KMS-11 (cell line): Measurements from ENCODE around the gene HOXA3.

Experiments
- H2AFZ ChIP-seq: fragments of 200-600 bp; sonication (generic); 2 replicates; pipeline ENCODE4 v1.6.1; 2016; ENCODE audit warnings: antibody characterized with exemption, mixed run types, low read depth
- H3K27ac ChIP-seq: fragments of 200-600 bp; sonication (generic); 2 replicates; pipeline ENCODE4 v1.6.1; 2016; ENCODE audit warnings: mild to moderate bottlenecking, mixed run types
- H3K27me3 ChIP-seq: fragments of 200-600 bp; sonication (generic); 2 replicates; pipeline ENCODE4 v1.6.1; 2017; ENCODE audit warnings: mild to moderate bottlenecking, low read depth, mixed run types, moderate library complexity; ENCODE audit not compliant: insufficient read depth
- H3K36me3 ChIP-seq: fragments of 200-600 bp; sonication (generic); 2 replicates; pipeline ENCODE4 v1.6.1; 2017; ENCODE audit warnings: mild to moderate bottlenecking, mixed run types; ENCODE audit not compliant: insufficient read depth
- H3K4me1 ChIP-seq: fragments of 200-600 bp; sonication (generic); 2 replicates; pipeline ENCODE4 v1.6.1; 2016; ENCODE audit warnings: mild to moderate bottlenecking, low read depth, mixed run types; ENCODE audit not compliant: poor library complexity, severe bottlenecking
- H3K4me2 ChIP-seq: fragments of 200-600 bp; sonication (generic); 2 replicates; pipeline ENCODE4 v1.7.0; 2016; ENCODE audit warnings: mild to moderate bottlenecking, mixed run types
- H3K4me3 ChIP-seq: fragments of 200-600 bp; sonication (generic); IDR thresholded peaks from 2 replicates; pipeline ENCODE4 v1.6.1; 2017; ENCODE audit warnings: low read depth, low read length, mixed read lengths; ENCODE audit not compliant: insufficient read depth
- H3K79me2 ChIP-seq: fragments of 200-600 bp; sonication (generic); 2 replicates; pipeline ENCODE4 v1.6.1; 2016; ENCODE audit warnings: low read depth, mixed run types; ENCODE audit not compliant: insufficient read depth
- H3K9ac ChIP-seq: fragments of 200-600 bp; sonication (generic); 2 replicates; pipeline ENCODE4 v1.6.1; 2016; ENCODE audit warnings: mild to moderate bottlenecking, mixed run types
- H4K20me1 ChIP-seq: fragments of 200-600 bp; sonication (generic); 2 replicates; pipeline ENCODE4 v1.6.1; 2016; ENCODE audit warnings: mild to moderate bottlenecking, mixed run types; ENCODE audit not compliant: insufficient read depth
- TF ChIP-seq, protein P1 (sequence below): fragments of 200-600 bp; sonication (generic); conservative IDR thresholded peaks from 2 replicates; pipeline ENCODE4 v1.6.1; 2017; ENCODE audit warnings: low read depth, mild to moderate bottlenecking, antibody characterized with exemption, low read length, moderate library complexity, mixed read lengths

The HOXA3 gene

DNA sequence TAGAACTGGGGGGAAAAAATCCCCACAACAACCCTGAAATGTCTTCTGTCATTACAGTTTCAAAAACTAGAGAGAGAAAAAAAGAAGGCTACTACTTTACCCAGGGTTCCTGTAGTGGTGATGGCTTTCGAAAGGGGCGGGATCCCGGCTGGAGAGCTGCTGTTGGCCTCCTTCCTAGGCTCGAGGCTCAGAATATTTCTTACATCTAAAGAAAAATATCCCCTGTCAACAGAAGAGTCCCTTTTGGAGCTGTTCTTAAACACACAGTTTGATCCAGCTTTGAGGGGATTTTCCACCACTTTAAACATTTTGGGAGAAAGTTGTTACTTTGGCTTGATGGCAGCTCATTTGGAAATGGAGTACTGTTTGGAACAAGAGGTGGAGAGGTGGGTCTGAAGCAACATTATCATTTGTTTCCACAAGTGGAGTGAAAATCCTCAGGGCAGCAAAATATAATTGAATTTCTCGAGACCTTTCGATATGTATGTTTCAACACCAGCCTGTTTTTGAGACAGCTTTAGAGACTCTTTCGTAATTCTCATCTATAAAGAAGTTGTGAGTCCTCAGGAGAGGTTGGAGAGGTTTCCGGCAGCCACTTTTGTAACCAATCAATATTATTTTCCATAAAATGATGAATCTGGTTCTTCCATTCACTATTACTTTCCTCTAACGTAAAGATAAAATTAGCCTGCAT is 42.5 kb upstream of the HOXA3 start:
- H2AFZ ChIP-seq: no peak overlapping the region
- no peaks in the 10 kb centered on the region for H3K27me3 ChIP-seq
- H4K20me1 ChIP-seq: no peaks in the 10 kb centered on the region

DNA sequence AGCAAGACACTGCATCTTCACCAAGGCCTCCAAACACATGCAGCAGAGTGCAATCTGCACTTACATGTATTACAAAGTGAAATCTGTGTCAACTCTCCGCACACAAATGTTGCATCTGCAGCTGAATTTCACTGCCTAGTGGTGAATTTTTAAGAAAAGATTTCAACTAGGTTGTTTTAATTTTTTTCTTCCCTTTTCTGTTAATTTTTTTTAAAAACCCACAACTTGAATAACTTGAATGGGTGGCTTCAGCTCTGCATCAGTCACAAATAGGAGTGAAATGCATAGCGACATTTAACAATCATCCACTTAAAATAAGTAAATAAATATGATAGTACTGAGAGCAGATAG is 41.6 kb upstream of the HOXA3 start:
- H3K27me3 ChIP-seq: no peaks in the 10 kb centered on the region
- no peaks in the 10 kb centered on the region for H4K20me1 ChIP-seq
- H3K4me2 ChIP-seq: no peak overlapping the region
- no peaks in the 10 kb centered on the region for H3K79me2 ChIP-seq
- H3K9ac ChIP-seq: no peak overlapping the region
- no peaks in the 10 kb centered on the region for H3K36me3 ChIP-seq
- peaks cover 3% of the 10 kb centered on the region for H3K4me1 ChIP-seq
- no peak overlapping the region for H3K4me3 ChIP-seq
- no peak overlapping the region for H3K27ac ChIP-seq
- TF ChIP-seq, protein P1, sequence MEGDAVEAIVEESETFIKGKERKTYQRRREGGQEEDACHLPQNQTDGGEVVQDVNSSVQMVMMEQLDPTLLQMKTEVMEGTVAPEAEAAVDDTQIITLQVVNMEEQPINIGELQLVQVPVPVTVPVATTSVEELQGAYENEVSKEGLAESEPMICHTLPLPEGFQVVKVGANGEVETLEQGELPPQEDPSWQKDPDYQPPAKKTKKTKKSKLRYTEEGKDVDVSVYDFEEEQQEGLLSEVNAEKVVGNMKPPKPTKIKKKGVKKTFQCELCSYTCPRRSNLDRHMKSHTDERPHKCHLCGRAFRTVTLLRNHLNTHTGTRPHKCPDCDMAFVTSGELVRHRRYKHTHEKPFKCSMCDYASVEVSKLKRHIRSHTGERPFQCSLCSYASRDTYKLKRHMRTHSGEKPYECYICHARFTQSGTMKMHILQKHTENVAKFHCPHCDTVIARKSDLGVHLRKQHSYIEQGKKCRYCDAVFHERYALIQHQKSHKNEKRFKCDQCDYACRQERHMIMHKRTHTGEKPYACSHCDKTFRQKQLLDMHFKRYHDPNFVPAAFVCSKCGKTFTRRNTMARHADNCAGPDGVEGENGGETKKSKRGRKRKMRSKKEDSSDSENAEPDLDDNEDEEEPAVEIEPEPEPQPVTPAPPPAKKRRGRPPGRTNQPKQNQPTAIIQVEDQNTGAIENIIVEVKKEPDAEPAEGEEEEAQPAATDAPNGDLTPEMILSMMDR: no peak
- H2AFZ ChIP-seq: no peak overlapping the region

More for the DNA sequence above, 42.5 kb upstream of the HOXA3 start:
- Histone ChIP-seq H3K4me1 (peaks cover 3% of the 10 kb centered on the region), H3K27ac (no peak overlapping the region), H3K36me3 (no peaks in the 10 kb centered on the region), H3K4me2 (no peak overlapping the region), H3K79me2 (no peaks in the 10 kb centered on the region), H3K9ac (no peak overlapping the region), H3K4me3 (no peak overlapping the region)
- TF ChIP-seq, protein P1: no peak

DNA sequence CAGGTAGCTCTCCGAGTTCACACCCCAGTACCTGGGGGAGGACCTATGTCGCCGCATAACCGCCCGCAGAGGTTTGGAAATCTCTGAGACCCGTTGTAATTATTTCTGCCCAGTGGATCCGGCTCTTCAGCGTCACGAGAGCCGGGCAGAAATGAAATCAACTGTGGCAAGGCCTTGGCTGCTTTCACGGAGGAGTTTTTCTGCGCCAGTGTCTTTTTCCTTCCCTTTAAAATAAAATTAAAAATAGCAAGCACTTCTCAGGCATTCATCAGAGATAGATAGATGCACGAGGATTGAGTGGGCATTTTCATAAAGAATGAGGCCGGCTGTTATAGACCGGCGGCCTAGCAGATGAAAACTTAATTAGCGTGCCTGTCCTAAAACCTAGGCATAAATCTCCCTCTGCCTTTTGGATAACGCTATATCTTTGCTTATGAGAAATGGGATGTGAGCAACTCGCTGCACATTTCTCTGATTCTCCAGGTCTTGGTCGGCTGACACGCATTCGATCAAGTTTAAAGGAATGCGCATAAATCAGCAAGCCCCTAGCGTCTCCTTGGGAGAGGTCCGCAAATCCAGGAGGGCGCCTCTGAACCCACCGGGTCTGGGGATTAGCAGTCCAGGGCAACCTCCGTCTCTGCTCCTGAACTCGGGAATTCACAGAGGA is 41.1 kb upstream of the HOXA3 start:
- H3K36me3 ChIP-seq: no peaks in the 10 kb centered on the region
- no peak overlapping the region for H3K4me3 ChIP-seq
- no peaks in the 10 kb centered on the region for H3K79me2 ChIP-seq
- TF ChIP-seq, protein P1: no peak
- no peak overlapping the region for H2AFZ ChIP-seq
- H3K9ac ChIP-seq: no peak overlapping the region
- no peaks in the 10 kb centered on the region for H3K27me3 ChIP-seq
- peaks cover 3% of the 10 kb centered on the region for H3K4me1 ChIP-seq
- H4K20me1 ChIP-seq: no peaks in the 10 kb centered on the region
- no peak overlapping the region for H3K4me2 ChIP-seq
- H3K27ac ChIP-seq: no peak overlapping the region

DNA sequence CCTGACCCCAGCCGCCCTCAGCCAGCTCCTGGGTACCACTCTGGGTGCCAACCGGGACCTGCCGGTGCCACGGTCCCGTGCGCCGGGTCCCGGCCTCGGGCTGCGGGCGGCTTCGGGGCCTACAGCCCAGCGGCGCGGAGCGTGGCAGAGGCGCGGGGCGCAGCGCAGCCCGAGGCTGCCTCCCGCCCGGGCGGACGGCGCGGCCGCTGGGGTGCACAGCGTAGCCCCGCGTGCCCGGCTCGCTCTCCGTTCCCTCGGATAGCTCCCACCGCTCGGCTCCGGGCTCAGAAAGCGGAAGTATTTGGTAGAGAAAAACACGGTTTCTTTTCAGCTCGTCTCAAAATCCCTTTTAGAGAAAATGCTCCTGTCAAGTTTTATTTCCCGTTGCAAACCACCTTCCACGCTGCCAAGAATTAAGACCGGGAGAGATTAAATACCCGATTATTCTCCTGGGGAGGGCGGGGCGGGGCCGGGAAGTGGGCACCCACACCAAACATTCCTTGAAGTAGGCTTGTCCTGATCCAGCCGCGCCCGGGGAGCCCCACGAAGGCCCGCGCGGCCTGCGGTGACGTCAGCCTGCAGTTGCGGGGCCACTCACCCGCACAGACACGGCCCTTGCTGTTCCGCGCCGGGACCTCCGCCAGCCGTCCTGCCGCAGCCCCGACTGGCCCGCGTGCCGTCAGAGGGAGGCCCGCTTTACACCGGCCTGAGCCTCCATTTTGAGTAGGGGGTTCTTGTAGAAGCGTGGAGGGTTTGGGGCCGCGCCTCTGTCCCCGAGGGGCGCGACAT is 40.4 kb upstream of the HOXA3 start:
- Histone ChIP-seq H3K4me1 (peaks cover 6% of the 10 kb centered on the region), H3K4me3 (no peak overlapping the region), H3K79me2 (no peaks in the 10 kb centered on the region), H4K20me1 (no peaks in the 10 kb centered on the region), H3K27me3 (no peaks in the 10 kb centered on the region), H3K4me2 (no peak overlapping the region), H3K9ac (no peak overlapping the region), H3K36me3 (no peaks in the 10 kb centered on the region), H3K27ac (no peak overlapping the region), H2AFZ (no peak overlapping the region)
- TF ChIP-seq, protein P1: no peak
